Suppressor macrophage treated with lipopolysaccharide for 1 hour (primary cell): ENCODE measurements around the gene BCORL1.

Experiments used
- DNase-seq, 3 donors: peaks; one replicate each; pipeline ENCODE4 v3.0.0-alpha.2; 2020 to 2022

BCORL1 gene

GRCh38 chrX:129982300-129983251, at the start of gene BCORL1:
Gene BCORL1, plus strand, starts transcription at chrX:129982635. Its CDS starts 22,597 bp downstream, at chrX:130005232.
- peak; percentile 87 to 93 (median 88) for DNase-seq

GRCh38 chrX:129932821-129933321, 49.6 kb upstream of the BCORL1 start:
- peak; percentile 45 to 69 (median 47) for DNase-seq

- DNase-seq: no peak
Measured at GRCh38 chrX:129933700-129934099, 48.7 kb upstream of the BCORL1 start.

- no peak for DNase-seq
Measured at GRCh38 chrX:129934461-129934860, 48.0 kb upstream of the BCORL1 start.

GRCh38 chrX:129934952-129935351, 47.5 kb upstream of the BCORL1 start:
- no peak for DNase-seq

GRCh38 chrX:129938081-129938480, 44.4 kb upstream of the BCORL1 start:
- DNase-seq: no peak

- no peak for DNase-seq
Measured at GRCh38 chrX:129939986-129940385, 42.4 kb upstream of the BCORL1 start.

- DNase-seq: no peak
Measured at GRCh38 chrX:129940721-129941120, 41.7 kb upstream of the BCORL1 start.

GRCh38 chrX:129945131-129945530, 37.3 kb upstream of the BCORL1 start:
- no peak for DNase-seq

- no peak for DNase-seq
Measured at GRCh38 chrX:129953334-129953648, 29.1 kb upstream of the BCORL1 start.

- DNase-seq: no peak
Measured at GRCh38 chrX:129953881-129954280, 28.6 kb upstream of the BCORL1 start.

GRCh38 chrX:129954804-129955203, 27.6 kb upstream of the BCORL1 start:
- DNase-seq: no peak

- no peak for DNase-seq
Measured at GRCh38 chrX:129955682-129956081, 26.8 kb upstream of the BCORL1 start.

- DNase-seq: no peak
Measured at GRCh38 chrX:129956145-129956544, 26.3 kb upstream of the BCORL1 start.

GRCh38 chrX:129956765-129957164, 25.7 kb upstream of the BCORL1 start:
- DNase-seq: no peak

GRCh38 chrX:129957241-129958082, 25.0 kb upstream of the BCORL1 start:
- peak; percentile 79 to 85 (median 81) for DNase-seq

- DNase-seq: no peak
Measured at GRCh38 chrX:129958083-129958465, 24.4 kb upstream of the BCORL1 start.

GRCh38 chrX:129958814-129959492, 23.5 kb upstream of the BCORL1 start:
- DNase-seq: no peak

- DNase-seq: no peak
Measured at GRCh38 chrX:129959493-129959832, 23.0 kb upstream of the BCORL1 start.

GRCh38 chrX:129961180-129962083, 21.0 kb upstream of the BCORL1 start:
- DNase-seq: peak; percentile 59 to 78 (median 60)

GRCh38 chrX:129963729-129964128, 18.7 kb upstream of the BCORL1 start:
- no peak for DNase-seq

GRCh38 chrX:129965166-129965565, 17.3 kb upstream of the BCORL1 start:
- DNase-seq: no peak
